Measurements from ENCODE around the gene PRH1.

DNA sequence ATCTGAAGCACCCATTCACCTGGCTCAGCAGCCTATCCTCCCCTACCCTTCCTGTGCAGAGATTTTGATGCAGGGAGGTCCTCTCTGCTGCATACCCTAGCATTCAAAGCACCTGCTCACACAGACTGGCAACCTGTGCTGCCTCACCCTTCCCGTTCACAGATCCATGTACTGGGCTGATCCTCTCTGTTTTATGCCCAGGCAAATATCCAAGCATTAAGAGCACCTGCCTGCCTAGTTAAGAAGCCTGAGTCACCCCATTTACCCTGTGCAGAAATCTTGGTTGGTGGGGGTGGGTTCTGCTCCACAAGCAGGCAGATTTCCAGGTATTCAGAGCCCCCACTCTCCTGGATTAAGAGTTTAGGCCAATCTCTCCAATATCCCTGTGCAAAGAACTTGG lies 16.9 kb upstream of the PRH1 start:
- TF ChIP-seq, protein P1, sequence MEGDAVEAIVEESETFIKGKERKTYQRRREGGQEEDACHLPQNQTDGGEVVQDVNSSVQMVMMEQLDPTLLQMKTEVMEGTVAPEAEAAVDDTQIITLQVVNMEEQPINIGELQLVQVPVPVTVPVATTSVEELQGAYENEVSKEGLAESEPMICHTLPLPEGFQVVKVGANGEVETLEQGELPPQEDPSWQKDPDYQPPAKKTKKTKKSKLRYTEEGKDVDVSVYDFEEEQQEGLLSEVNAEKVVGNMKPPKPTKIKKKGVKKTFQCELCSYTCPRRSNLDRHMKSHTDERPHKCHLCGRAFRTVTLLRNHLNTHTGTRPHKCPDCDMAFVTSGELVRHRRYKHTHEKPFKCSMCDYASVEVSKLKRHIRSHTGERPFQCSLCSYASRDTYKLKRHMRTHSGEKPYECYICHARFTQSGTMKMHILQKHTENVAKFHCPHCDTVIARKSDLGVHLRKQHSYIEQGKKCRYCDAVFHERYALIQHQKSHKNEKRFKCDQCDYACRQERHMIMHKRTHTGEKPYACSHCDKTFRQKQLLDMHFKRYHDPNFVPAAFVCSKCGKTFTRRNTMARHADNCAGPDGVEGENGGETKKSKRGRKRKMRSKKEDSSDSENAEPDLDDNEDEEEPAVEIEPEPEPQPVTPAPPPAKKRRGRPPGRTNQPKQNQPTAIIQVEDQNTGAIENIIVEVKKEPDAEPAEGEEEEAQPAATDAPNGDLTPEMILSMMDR (IDR thresholded peaks at IDR 0.05; ENCODE audit: insufficient read depth, low read length): no peak
- TF ChIP-seq POLR2AphosphoS5 (IDR thresholded peaks at IDR 0.05; ENCODE audit: low read depth): no peak
- TF ChIP-seq, protein P2, sequence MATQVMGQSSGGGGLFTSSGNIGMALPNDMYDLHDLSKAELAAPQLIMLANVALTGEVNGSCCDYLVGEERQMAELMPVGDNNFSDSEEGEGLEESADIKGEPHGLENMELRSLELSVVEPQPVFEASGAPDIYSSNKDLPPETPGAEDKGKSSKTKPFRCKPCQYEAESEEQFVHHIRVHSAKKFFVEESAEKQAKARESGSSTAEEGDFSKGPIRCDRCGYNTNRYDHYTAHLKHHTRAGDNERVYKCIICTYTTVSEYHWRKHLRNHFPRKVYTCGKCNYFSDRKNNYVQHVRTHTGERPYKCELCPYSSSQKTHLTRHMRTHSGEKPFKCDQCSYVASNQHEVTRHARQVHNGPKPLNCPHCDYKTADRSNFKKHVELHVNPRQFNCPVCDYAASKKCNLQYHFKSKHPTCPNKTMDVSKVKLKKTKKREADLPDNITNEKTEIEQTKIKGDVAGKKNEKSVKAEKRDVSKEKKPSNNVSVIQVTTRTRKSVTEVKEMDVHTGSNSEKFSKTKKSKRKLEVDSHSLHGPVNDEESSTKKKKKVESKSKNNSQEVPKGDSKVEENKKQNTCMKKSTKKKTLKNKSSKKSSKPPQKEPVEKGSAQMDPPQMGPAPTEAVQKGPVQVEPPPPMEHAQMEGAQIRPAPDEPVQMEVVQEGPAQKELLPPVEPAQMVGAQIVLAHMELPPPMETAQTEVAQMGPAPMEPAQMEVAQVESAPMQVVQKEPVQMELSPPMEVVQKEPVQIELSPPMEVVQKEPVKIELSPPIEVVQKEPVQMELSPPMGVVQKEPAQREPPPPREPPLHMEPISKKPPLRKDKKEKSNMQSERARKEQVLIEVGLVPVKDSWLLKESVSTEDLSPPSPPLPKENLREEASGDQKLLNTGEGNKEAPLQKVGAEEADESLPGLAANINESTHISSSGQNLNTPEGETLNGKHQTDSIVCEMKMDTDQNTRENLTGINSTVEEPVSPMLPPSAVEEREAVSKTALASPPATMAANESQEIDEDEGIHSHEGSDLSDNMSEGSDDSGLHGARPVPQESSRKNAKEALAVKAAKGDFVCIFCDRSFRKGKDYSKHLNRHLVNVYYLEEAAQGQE (IDR thresholded peaks at IDR 0.05; ENCODE audit: insufficient replicate concordance, low read depth): no peak

All from HL-60 (cell line).